Esophagus squamous epithelium (tissue), 5 donors: ENCODE measurements around the gene MPI. TPM values are rescaled to one million over a fixed set of nuclear protein-coding genes. Genes with fewer than 3 reads are reported as not detected.

ENCODE experiments used
- DNase-seq: peaks from one replicate; lab custom pipeline; 2025; lab: John Stamatoyannopoulos, UW
- H3K27ac ChIP-seq, 4 donors: fragments of 200-600 bp; sonication (generic); one replicate each; pipeline ENCODE4 v1.5.1; 2016 to 2019; ENCODE audit warnings: mild to moderate bottlenecking in 1 of 4
- H3K27me3 ChIP-seq, 4 donors: fragments of 200-600 bp; sonication (generic); 1 replicate in 3 of 4; 2 replicates in 1 of 4; pipeline versions ENCODE4 v1.5.1 to v1.6.0; 2017 to 2021; ENCODE audit warnings: antibody characterized with exemption in 1 of 4
- H3K36me3 ChIP-seq, 3 donors: fragments of 200-600 bp; sonication (generic); one replicate each; pipeline ENCODE4 v1.5.1; 2016 to 2019
- H3K4me1 ChIP-seq, 3 donors: fragments of 200-600 bp; sonication (generic); one replicate each; pipeline ENCODE4 v1.5.1; 2017 to 2019
- H3K4me3 ChIP-seq, 4 donors: fragments of 200-600 bp; sonication (generic); 1 replicate in 3 of 4; 2 replicates in 1 of 4; pipeline ENCODE4 v1.5.1; 2016 to 2019; ENCODE audit warnings: mild to moderate bottlenecking in 2 of 4, moderate library complexity in 1 of 4
- H3K9me3 ChIP-seq, 3 donors: fragments of 200-600 bp; sonication (generic); one replicate each; pipeline ENCODE4 v1.5.1; 2016 to 2019
- POLR2A ChIP-seq, 4 donors: fragments of 450-650 bp; IDR thresholded peaks; one replicate each; pipeline ENCODE4 v1.6.1; 2017; ENCODE audit warnings: antibody characterized with exemption in 4 of 4, mild to moderate bottlenecking in 4 of 4, moderate library complexity in 3 of 4
- WGBS, 2 donors: methylation state at CpG; one replicate each; pipeline ENCODE4 v1.1.5; 2018; 5-methylcytosine and 5-hydroxymethylcytosine counted together
- intact Hi-C: fragments of 100-400 bp; cut with DNase I; formaldehyde crosslinking; loops from one replicate; pipeline ENCODE4 v1.15.0; 2022
- total RNA-seq, 4 donors: library from RNA; depleted of rRNA; stranded (reverse); fragments of >200 nt; gene quantifications; one replicate each; pipeline ENCODE4 v1.1.0, GENCODE V29; 2016
- TF ChIP-seq, protein P1 (sequence below), 6 experiments: fragments of 450-650 bp in 4 of 6; fragments of 200-600 bp in 2 of 6; sonication (generic) in 2 of 6; IDR thresholded peaks; one replicate each; pipeline ENCODE4 v1.5.1; 2016 to 2019; ENCODE audit warnings: antibody characterized with exemption in 6 of 6, mild to moderate bottlenecking in 4 of 6, moderate library complexity in 4 of 6
- donor health status: DM: yes; HTN: yes; CAD: no.

The MPI gene
- total RNA-seq, 4 donors from 2014 or later = 26.5 to 51.9 (median 47.9) TPM

DNA sequence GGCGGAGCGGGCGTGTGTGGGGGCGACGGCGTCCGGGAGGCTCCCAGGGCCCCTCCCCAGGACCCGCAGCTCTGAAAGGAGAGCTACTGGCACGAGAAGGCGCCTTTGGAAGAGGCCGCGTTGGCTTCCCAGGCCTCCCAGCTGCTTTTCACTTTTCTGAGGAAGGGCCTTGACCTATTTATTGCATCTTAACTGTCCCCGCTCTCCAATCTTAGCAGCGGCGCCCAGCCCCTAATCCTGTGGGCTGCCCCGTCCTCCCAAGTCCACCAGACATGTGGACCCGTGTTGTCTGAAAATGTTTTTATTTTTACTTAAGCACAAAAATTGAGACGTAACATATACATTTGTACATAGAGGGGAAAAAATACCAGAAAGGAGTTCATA is 46.4 kb upstream of the MPI start:
- Histone ChIP-seq H3K27ac (peak overlapping the region; percentile 93 to 98 (median 96)), H3K36me3 (peaks cover 7 to 82% (median 14%) of the 10 kb centered on the region in 3 donors), H3K9me3 (no peaks in the 10 kb centered on the region), H3K27me3 (no peaks in the 10 kb centered on the region), H3K4me3 (peak overlapping the region; percentile 78 to 98 (median 92)), H3K4me1 (peaks cover 19 to 68% (median 27%) of the 10 kb centered on the region in 3 donors)
- DNase-seq = no peak
- WGBS, 2 donors = 22 to 25% methylated on average over 8 to 17 of the region's 18 CpGs
- intact Hi-C loops = no loop called here
- TF ChIP-seq, protein P1, sequence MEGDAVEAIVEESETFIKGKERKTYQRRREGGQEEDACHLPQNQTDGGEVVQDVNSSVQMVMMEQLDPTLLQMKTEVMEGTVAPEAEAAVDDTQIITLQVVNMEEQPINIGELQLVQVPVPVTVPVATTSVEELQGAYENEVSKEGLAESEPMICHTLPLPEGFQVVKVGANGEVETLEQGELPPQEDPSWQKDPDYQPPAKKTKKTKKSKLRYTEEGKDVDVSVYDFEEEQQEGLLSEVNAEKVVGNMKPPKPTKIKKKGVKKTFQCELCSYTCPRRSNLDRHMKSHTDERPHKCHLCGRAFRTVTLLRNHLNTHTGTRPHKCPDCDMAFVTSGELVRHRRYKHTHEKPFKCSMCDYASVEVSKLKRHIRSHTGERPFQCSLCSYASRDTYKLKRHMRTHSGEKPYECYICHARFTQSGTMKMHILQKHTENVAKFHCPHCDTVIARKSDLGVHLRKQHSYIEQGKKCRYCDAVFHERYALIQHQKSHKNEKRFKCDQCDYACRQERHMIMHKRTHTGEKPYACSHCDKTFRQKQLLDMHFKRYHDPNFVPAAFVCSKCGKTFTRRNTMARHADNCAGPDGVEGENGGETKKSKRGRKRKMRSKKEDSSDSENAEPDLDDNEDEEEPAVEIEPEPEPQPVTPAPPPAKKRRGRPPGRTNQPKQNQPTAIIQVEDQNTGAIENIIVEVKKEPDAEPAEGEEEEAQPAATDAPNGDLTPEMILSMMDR (IDR thresholded peaks at IDR 0.05) = peak in 2 of 6 experiments; percentile 3 to 4
- TF ChIP-seq POLR2A (IDR thresholded peaks at IDR 0.05) = no peak

DNA sequence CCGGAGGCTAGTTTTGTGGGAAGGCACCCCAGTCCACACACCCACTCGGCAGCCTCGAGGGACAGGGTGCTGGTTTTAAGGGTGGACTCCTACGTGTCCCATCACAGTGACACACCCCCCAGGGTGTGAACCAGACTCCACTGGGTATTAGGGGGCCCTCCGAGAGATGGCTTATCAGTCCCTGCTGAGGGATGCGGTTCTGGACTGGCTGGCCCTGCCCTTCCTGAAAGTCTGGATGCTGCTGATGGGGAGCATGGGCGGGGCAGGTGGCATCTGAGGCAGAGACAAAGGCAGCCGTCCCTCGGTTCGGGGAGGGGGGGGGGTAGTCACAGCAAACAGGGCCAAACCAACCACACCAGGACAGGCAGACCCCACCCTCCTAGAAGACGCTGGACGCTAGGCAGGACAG is 45.9 kb upstream of the MPI start:
- Histone ChIP-seq H3K36me3 (peaks cover 8 to 82% (median 10%) of the 10 kb centered on the region in 3 donors), H3K9me3 (no peaks in the 10 kb centered on the region), H3K4me1 (peaks cover 19 to 68% (median 27%) of the 10 kb centered on the region in 3 donors), H3K4me3 (peak overlapping the region in 3 of 4 donors; percentile 78 to 98 (median 91)), H3K27ac (peak overlapping the region; percentile 93 to 98 (median 96)), H3K27me3 (no peaks in the 10 kb centered on the region)
- 33 to 44% methylated on average over 6 to 8 of the region's 12 CpGs for WGBS, 2 donors
- TF ChIP-seq, protein P1 (IDR thresholded peaks at IDR 0.05) = no peak
- TF ChIP-seq POLR2A (IDR thresholded peaks at IDR 0.05) = no peak
- no peak for DNase-seq
- intact Hi-C loops = no loop called here

DNA sequence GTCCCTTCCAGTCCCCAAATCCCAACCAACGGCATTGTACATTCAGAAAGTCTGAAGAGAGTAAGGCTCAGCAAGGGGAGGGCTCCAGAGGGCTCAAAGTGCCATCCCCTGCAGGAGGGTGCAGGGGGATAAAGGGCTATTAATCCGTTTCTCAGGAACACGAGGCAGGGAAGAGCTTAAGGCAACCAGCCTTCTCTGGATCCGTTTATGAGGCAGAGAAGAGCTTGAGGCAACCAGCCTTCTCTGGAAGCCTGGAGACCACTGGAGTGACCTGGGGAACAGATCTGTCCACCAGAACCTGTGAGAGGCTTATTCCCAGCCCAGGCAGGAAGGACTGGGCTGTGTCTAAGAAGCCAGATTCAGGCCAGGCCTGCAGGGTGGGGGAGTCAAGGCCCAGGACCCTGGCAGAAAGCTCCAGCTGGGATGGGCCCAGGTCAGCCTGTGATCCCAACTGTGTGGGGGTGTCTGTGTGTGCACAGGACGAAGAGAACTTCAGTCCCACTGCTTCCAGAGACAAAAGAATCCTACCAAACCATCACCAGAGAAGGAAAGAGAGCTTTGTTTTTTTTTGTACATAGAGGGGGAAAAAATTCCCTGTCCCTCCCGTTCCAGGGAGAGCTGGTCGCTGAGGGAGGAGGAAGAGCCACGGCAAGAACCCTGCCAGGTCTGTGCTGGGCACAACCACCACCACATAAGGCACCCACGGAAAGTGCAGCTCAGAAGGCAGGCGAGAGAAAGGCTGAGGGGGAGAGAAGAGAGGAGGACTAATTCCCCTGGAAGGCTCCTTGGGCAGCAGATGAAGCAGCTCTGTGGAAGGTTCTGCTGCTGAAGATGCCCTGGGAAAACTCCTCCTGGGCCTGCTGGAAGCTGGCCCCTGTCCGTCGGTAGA is 45.3 kb upstream of the MPI start:
- Histone ChIP-seq H3K36me3 (peaks cover 10 to 82% (median 14%) of the 10 kb centered on the region in 3 donors), H3K4me3 (no peak overlapping the region), H3K27ac (peak overlapping the region; percentile 93 to 98 (median 96)), H3K9me3 (no peaks in the 10 kb centered on the region), H3K27me3 (no peaks in the 10 kb centered on the region), H3K4me1 (peaks cover 19 to 68% (median 27%) of the 10 kb centered on the region in 3 donors)
- intact Hi-C loops = no loop called here
- TF ChIP-seq POLR2A (IDR thresholded peaks at IDR 0.05) = no peak
- TF ChIP-seq, protein P1 (IDR thresholded peaks at IDR 0.05) = no peak
- WGBS, 2 donors = 52 to 100% methylated on average over 3 to 12 of the region's 12 CpGs
- no peak for DNase-seq

DNA sequence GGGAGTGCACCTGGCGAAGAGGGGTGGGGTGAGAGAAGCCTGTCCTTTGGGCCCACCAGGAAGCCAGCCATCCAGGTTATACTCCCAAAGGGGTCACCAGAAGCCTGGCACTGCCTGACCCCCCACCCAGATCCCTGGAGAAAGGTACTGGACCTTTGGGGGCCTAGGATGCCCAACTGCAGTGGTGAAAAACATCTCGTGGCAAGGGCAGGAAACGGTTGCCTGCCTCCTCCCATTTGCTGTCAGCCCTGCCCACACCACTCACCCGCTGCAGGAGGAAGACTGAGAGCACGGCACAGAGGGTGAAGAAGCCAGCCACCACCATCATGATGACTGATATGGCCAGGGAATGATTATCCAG is 44.7 kb upstream of the MPI start:
- TF ChIP-seq, protein P1 (IDR thresholded peaks at IDR 0.05) = no peak
- no peak for TF ChIP-seq POLR2A (IDR thresholded peaks at IDR 0.05)
- intact Hi-C loops = no loop called here
- H3K36me3 ChIP-seq = peaks cover 10 to 82% (median 20%) of the 10 kb centered on the region in 3 donors
- H3K27ac ChIP-seq = peak overlapping the region; percentile 54 to 98 (median 96)
- no peak for DNase-seq
- peaks cover 19 to 64% (median 27%) of the 10 kb centered on the region in 3 donors for H3K4me1 ChIP-seq
- no peaks in the 10 kb centered on the region for H3K27me3 ChIP-seq
- WGBS, 2 donors = 45 to 62% methylated on average over 2 to 5 of the region's 5 CpGs
- H3K4me3 ChIP-seq = no peak overlapping the region
- H3K9me3 ChIP-seq = no peaks in the 10 kb centered on the region

DNA sequence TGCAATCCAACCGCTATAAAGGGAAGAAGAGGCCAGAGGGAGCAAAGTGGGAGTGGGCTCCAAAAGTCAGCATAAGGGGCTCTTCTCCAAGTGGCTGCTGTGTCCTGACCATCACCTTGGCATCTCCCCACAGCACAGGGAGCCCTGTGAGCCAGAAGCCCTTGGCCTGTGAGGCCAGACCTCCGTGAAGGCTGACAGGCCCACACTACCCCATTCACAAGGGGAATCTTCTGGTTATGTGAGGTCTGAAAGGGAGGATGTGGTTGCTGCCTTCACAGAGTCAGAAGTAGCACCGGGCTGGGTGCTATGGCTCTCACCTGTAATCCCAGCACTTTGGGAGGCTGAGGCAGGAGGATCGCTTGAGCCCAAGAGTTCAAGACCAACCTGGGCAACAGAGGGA is 44.3 kb upstream of the MPI start:
- peaks cover 11 to 82% (median 24%) of the 10 kb centered on the region in 3 donors for H3K36me3 ChIP-seq
- peaks cover 19 to 60% (median 27%) of the 10 kb centered on the region in 3 donors for H3K4me1 ChIP-seq
- no peaks in the 10 kb centered on the region for H3K9me3 ChIP-seq
- no peaks in the 10 kb centered on the region for H3K27me3 ChIP-seq
- no peak for DNase-seq
- H3K27ac ChIP-seq = peak overlapping the region; percentile 54 to 98 (median 96)
- intact Hi-C loops = no loop called here
- no peak overlapping the region for H3K4me3 ChIP-seq
- WGBS, 2 donors = 56 to 69% methylated on average over 3 to 4 of the region's 4 CpGs
- TF ChIP-seq, protein P1 (IDR thresholded peaks at IDR 0.05) = no peak
- TF ChIP-seq POLR2A (IDR thresholded peaks at IDR 0.05) = no peak
